HUDEP-2 (cell line): ENCODE measurements around the gene GPR180.

Experiments
- DNase-seq, 76 experiments: peaks; one replicate each; lab custom pipeline; 2025; ENCODE audit not compliant: unreplicated experiment in 76 of 76; lab: John Stamatoyannopoulos, UW

The GPR180 gene

DNA sequence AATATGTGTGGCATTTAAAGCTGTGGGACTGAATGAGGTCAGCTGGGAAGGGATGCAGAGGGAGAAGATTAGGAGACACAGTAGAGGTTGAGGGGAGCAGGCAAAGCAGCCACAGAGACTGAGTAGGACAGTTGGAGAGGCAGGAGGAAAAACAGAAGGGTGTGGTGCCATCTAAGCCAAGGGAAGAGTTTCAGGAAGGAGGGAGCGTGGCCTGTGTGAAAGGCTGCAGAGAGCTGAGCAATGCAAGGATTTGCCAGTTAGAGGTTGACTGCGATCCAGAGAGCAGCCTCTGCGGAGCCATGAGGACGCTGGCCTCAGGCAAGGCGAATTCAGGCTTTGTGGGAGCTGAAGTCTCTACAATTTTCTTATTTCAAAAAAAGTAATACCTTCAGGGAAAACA is 81.8 kb downstream of the GPR180 start:
- DNase-seq = no peak
